H1 (cell line): ENCODE results near the gene RNF144A. TPM values are rescaled to one million over a fixed set of nuclear protein-coding genes. Genes with fewer than 3 reads are reported as not detected.

ENCODE experiments used
- ZNF274 ChIP-seq: IDR thresholded peaks from 2 replicates; pipeline ENCODE4 v1.7.0; 2012; ENCODE audit warnings: low read length, borderline replicate concordance; ENCODE audit errors: extremely low read depth
- polyA plus RNA-seq, 7 experiments: library from polyadenylated mRNA; depleted of rRNA in 3 of 7; stranded (reverse) in 5 of 7; unstranded in 2 of 7; fragments of >200 nt in 5 of 7; fragments of 200-250 nt in 2 of 7; gene quantifications; 1 replicate in 5 of 7; 2 replicates in 1 of 7; 4 replicates in 1 of 7; pipeline versions ENCODE4 v1.2.1 to v1.2.3, GENCODE V29; 2011 to 2013; ENCODE audit warnings: missing spikeins in 2 of 7, mixed read lengths in 2 of 7
- total RNA-seq: library from RNA; stranded (reverse); fragmentation: NEBNext Ultra II Directional; extraction: Animal tissue kit (Norgen Biotek cat#: 25700); gene quantifications from 2 replicates; pipeline ENCODE4 v1.2.1, GENCODE V29; 2021
- TF ChIP-seq, protein P1 (sequence below), 3 experiments: IDR thresholded peaks; 1 replicate in 2 of 3; 2 replicates in 1 of 3; pipeline versions ENCODE4 v1.5.1 to v1.6.1; 2011; ENCODE audit warnings: low read length in 3 of 3, mild to moderate bottlenecking in 3 of 3, inconsistent platforms in 2 of 3, low read depth in 1 of 3, moderate library complexity in 1 of 3; ENCODE audit not compliant: insufficient read depth in 1 of 3; ENCODE audit errors: control extremely low read depth in 1 of 3

RNF144A gene
- total and polyA plus RNA-seq, 2 of the 8 experiments (the other 6 are each of a cell fraction or from before 2014, with no cell fraction given): 14.0 to 15.0 TPM

DNA sequence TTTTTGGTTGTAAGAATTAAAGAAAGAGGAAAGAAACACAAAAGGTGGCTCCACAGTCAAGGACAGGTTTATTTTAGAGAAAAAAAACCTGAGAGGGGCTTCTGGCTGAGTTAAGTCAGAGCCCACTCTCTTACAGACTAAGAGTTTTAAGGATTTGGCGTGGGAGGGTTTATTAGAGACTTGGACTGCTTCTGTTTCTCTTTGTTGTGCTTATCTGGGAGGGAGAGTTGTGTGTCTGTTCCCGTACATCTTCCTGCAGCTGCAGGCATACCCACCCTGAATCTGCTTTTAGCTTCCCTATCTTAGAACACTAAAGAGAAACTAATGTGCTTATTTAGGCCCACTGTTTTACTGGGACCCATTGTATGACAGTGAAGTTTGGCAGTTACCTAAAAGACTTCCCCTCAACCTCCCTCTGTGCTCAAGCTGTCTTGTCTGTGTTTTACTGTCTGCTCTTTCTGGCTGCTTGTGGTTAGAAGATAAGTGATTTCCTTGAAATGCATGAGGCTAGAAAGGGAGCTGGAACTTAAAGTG, 36.9 kb upstream of the RNF144A start (continued):
- TF ChIP-seq ZNF274: no peak
- TF ChIP-seq, protein P1, sequence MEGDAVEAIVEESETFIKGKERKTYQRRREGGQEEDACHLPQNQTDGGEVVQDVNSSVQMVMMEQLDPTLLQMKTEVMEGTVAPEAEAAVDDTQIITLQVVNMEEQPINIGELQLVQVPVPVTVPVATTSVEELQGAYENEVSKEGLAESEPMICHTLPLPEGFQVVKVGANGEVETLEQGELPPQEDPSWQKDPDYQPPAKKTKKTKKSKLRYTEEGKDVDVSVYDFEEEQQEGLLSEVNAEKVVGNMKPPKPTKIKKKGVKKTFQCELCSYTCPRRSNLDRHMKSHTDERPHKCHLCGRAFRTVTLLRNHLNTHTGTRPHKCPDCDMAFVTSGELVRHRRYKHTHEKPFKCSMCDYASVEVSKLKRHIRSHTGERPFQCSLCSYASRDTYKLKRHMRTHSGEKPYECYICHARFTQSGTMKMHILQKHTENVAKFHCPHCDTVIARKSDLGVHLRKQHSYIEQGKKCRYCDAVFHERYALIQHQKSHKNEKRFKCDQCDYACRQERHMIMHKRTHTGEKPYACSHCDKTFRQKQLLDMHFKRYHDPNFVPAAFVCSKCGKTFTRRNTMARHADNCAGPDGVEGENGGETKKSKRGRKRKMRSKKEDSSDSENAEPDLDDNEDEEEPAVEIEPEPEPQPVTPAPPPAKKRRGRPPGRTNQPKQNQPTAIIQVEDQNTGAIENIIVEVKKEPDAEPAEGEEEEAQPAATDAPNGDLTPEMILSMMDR (IDR thresholded peaks at IDR 0.05; ENCODE audit: control extremely low read depth in 1 of 3, insufficient read depth in 1 of 3, low read depth in 1 of 3, low read length in 3 of 3): no peak
